Stomach (tissue), 9 donors: ENCODE data around the gene GDPD3. TPM values are rescaled to one million over a fixed set of nuclear protein-coding genes. Genes with fewer than 3 reads are reported as not detected.

Source experiments
- DNase-seq, 2 donors: peaks; one replicate each; pipeline versions ENCODE4 v3.0.0 to v3.0.0-alpha.2; 2013 to 2019
- H3K27ac ChIP-seq, 5 donors: fragments of 200-600 bp in 4 of 5; sonication (generic) in 4 of 5; one replicate each; pipeline ENCODE4 v1.5.1; 2013 to 2019; ENCODE audit warnings: mild to moderate bottlenecking in 1 of 5, moderate library complexity in 1 of 5
- H3K27me3 ChIP-seq, 3 donors: fragments of 200-600 bp; sonication (generic); one replicate each; pipeline ENCODE4 v1.5.1; 2017 to 2019; ENCODE audit warnings: mixed run types in 1 of 3
- H3K36me3 ChIP-seq, 4 donors: fragments of 200-600 bp; sonication (generic); 1 replicate in 3 of 4; 2 replicates in 1 of 4; pipeline ENCODE4 v1.5.1; 2016 to 2019
- H3K4me1 ChIP-seq, 4 donors: fragments of 200-600 bp; sonication (generic); one replicate each; pipeline ENCODE4 v1.5.1; 2016 to 2019
- H3K4me3 ChIP-seq, 4 donors: fragments of 200-600 bp; sonication (generic) in 3 of 4; one replicate each; pipeline ENCODE4 v1.5.1; 2016 to 2019; ENCODE audit warnings: mild to moderate bottlenecking in 1 of 4
- H3K9me3 ChIP-seq, 4 donors: fragments of 200-600 bp; sonication (generic); one replicate each; pipeline ENCODE4 v1.5.1; 2016 to 2019
- EP300 ChIP-seq: sonication (generic); formaldehyde crosslinking; IDR thresholded peaks from one replicate; pipeline ENCODE4 v1.6.1; 2017; ENCODE audit warnings: antibody characterized with exemption
- POLR2A ChIP-seq, 4 donors: fragments of 450-650 bp; IDR thresholded peaks; one replicate each; pipeline ENCODE4 v1.6.1; 2016; ENCODE audit warnings: antibody characterized with exemption in 4 of 4, control low read depth in 2 of 4, mild to moderate bottlenecking in 1 of 4, moderate library complexity in 1 of 4
- POLR2AphosphoS5 ChIP-seq, 3 donors: sonication (generic); formaldehyde crosslinking; IDR thresholded peaks; one replicate each; pipeline ENCODE4 v1.6.1; 2016; ENCODE audit warnings: antibody characterized with exemption in 3 of 3
- WGBS, 5 donors: extraction: QIAGEN DNeasy Blood & Tissue Kit in 3 of 5; methylation state at CpG; one replicate each; pipeline versions ENCODE4 v1.1.5 to v1.1.7; 2013 to 2018; 5-methylcytosine and 5-hydroxymethylcytosine counted together
- intact Hi-C: fragments of 100-400 bp; cut with DNase I; formaldehyde crosslinking; loops from one replicate; pipeline ENCODE4 v1.15.1; 2023; ENCODE audit warnings: low total_unique reads
- polyA plus RNA-seq, 3 donors: library from polyadenylated mRNA; stranded (reverse); fragments of 200-250 nt; gene quantifications; one replicate each; pipeline ENCODE4 v1.2.3, GENCODE V29; 2013
- total RNA-seq, 5 donors: library from RNA; depleted of rRNA; stranded (reverse); fragments of >200 nt; gene quantifications; one replicate each; pipeline versions ENCODE4 v1.1.0 to v1.2.3, GENCODE V29; 2014 to 2016
- TF ChIP-seq, protein P1 (sequence below), 7 experiments: fragments of 450-650 bp in 4 of 7; fragments of 200-600 bp in 3 of 7; sonication (generic) in 3 of 7; IDR thresholded peaks; one replicate each; pipeline ENCODE4 v1.5.1; 2016 to 2019; ENCODE audit warnings: antibody characterized with exemption in 7 of 7, control low read depth in 2 of 7, mild to moderate bottlenecking in 1 of 7
- donor health status: healthy with polysubstance abuse.
- donor health status: Bipolar disorder and iron deficiency.
- donor health status: healthy.

The GDPD3 gene
- total and polyA plus RNA-seq, 8 donors = 1.8 to 178 (median 5.9) TPM

DNA sequence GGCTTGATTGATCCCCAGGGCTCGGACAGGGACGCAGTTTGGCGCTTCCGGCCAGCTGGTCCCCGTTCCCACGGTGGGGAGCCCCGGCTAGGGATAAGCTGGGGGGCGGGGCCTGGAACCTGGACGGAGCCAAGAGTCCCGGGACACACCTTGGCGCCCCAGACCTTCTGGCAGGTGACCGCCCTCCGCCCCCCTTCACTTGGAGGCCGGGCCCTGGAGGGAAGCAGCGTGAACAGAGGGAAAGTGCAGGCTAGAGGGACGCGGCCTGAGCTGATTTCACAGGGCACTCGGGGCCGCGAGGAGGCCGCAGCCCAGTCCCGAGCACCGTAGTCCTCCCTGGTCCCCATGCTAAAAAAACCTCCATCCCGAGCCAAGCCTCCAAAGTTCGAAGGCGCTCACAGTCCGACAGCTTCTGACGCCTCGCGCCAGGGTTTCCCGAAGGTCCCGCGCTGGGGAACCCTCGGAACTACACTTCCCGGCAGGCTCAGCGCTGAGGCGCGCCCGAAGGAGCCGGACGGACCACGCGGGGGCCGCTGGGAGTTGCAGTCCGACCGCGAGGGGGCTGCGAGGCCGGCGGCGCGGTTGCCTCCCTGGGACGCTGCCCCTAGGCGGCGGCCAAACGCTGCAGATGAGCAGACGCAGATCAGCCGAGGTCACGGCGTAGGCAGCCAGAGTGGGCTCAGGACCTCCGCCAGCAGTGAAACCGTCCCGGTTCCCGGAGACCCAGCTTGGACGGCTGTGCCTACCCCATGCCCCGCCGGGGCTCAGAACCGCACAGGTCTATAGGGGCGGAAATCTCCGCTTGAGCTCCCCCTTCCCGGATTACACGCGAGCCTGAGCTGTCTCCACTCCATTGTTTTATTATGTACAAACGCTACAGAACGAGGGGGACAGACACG is 21.6 kb downstream of the GDPD3 start, which contains the start of gene TBX6:
TSS of gene TBX6 (minus strand) at position 451 of the 899 bp plus-strand sequence. CDS start 731 bp downstream, outside the sequence.
- TF ChIP-seq, protein P1, sequence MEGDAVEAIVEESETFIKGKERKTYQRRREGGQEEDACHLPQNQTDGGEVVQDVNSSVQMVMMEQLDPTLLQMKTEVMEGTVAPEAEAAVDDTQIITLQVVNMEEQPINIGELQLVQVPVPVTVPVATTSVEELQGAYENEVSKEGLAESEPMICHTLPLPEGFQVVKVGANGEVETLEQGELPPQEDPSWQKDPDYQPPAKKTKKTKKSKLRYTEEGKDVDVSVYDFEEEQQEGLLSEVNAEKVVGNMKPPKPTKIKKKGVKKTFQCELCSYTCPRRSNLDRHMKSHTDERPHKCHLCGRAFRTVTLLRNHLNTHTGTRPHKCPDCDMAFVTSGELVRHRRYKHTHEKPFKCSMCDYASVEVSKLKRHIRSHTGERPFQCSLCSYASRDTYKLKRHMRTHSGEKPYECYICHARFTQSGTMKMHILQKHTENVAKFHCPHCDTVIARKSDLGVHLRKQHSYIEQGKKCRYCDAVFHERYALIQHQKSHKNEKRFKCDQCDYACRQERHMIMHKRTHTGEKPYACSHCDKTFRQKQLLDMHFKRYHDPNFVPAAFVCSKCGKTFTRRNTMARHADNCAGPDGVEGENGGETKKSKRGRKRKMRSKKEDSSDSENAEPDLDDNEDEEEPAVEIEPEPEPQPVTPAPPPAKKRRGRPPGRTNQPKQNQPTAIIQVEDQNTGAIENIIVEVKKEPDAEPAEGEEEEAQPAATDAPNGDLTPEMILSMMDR (IDR thresholded peaks at IDR 0.05) = peak in 5 of 7 experiments; percentile 77 to 93 (median 82)
- TF ChIP-seq POLR2AphosphoS5 (IDR thresholded peaks at IDR 0.05) (peak; percentile 51 to 88 (median 55)), POLR2A (IDR thresholded peaks at IDR 0.05) (no peak)
- H3K9me3 ChIP-seq = peaks cover 0 to 4% (median 1%) of the 10 kb centered on the region in 4 donors
- WGBS, 5 donors = 0 to 1% (median 0%) methylated on average over 34 to 76 of the region's 76 CpGs
- peak; percentile 95 to 98 for DNase-seq
- intact Hi-C loops = no loop called here
- H3K27me3 ChIP-seq = no peaks in the 10 kb centered on the region
- peak within 1 kb of the TSS; percentile 66 to 99 (median 88) for H3K27ac ChIP-seq
- H3K36me3 ChIP-seq = peaks cover 5 to 22% (median 17%) of the 10 kb centered on the region in 4 donors
- peaks cover 40 to 64% (median 54%) of the 10 kb centered on the region in 4 donors for H3K4me1 ChIP-seq
- H3K4me3 ChIP-seq = peak within 1 kb of the TSS; percentile 48 to 66 (median 52)

DNA sequence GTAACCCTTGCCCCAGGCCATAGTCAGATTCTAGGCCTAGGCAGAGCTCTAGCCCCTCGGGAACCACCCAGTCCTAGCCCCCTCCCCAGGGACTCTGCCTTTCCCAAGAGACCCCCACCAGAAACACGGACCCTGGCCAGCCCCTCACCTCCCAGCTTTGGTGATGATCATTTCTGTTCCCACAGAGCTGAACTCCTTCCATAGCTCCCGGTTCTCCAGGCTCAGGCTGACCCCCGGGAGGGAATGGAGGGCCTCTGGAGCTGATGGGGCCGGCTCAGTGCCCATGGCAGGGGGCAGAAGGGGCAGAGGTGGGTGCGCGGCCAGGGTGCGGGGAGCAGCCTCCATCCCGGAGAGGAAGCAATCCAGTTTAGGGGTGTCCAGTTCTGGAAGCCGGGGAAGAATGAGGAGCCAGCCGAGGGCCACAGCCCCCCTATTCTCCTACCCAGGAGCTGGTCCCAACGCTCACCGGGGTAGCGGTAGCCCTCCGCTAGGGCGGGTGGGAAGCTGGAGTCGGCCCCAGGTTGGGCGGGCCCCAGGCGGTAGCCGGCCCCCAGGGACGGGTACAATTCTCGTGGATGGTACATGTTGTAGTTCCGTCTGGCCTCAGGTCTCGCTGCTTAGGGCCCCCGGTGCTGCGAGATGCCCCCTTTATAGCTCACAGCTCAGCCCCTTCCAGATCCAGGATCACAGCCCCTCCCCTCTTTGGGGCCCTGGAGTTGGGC is 22.6 kb downstream of the GDPD3 start:
- intact Hi-C loops = no loop called here
- H3K27me3 ChIP-seq = no peaks in the 10 kb centered on the region
- TF ChIP-seq POLR2AphosphoS5 (IDR thresholded peaks at IDR 0.05) = no peak
- no peak for TF ChIP-seq EP300
- WGBS, 5 donors = 63 to 87% (median 73%) methylated on average over 15 to 26 of the region's 26 CpGs
- H3K4me1 ChIP-seq = peaks cover 36 to 66% (median 49%) of the 10 kb centered on the region in 4 donors
- H3K4me3 ChIP-seq = peak overlapping the region; percentile 48 to 66 (median 52)
- H3K9me3 ChIP-seq = no peaks in the 10 kb centered on the region
- H3K27ac ChIP-seq = peak overlapping the region; percentile 66 to 99 (median 88)
- H3K36me3 ChIP-seq = peaks cover 5 to 32% (median 24%) of the 10 kb centered on the region in 4 donors
- peak in 1 of 2 donors; percentile 37 for DNase-seq

DNA sequence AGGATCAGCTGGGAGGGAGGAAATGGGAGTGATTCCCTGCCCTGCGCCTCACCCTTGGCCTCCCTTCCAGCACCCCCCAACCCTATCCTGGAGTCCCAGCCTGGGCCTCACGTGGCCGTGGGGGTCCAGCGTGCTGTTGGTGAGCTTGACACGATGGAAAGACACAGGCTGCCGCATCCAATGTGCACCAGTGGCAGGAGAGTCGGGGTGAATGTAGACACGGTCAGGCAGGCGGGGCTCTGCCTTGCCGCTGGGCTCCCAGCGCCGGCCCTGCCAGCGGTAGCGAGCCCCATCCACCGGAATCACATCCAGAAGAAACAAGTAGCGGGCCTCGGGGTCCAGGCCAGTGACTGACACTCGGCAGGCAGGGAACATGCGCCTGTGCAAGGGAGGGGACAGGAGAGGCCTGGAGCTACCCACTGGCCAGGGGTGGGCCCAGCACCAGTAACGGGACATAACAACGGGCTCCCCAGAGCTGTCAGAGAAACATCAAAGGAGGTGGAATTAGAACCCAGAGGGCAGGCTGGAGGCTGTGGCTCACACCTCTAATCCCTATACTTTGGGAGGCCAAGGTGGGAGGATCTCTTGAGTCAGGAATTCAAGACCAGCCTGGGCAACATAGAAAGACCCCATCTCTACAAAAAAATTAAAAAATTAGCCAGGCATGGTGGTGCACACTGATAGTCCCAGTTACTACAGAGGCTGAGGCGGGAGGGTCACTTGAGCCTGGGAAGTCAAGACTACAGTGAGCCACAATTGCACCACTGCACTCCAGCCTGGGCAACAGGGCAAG is 24.3 kb downstream of the GDPD3 start:
- H3K27me3 ChIP-seq = no peaks in the 10 kb centered on the region
- DNase-seq = no peak
- TF ChIP-seq POLR2A (IDR thresholded peaks at IDR 0.05) (no peak), EP300 (no peak), POLR2AphosphoS5 (IDR thresholded peaks at IDR 0.05) (no peak)
- TF ChIP-seq, protein P1 (IDR thresholded peaks at IDR 0.05) = no peak
- intact Hi-C loops = no loop called here
- H3K36me3 ChIP-seq = peaks cover 15 to 42% (median 32%) of the 10 kb centered on the region in 4 donors
- peaks cover 23 to 57% (median 33%) of the 10 kb centered on the region in 4 donors for H3K4me1 ChIP-seq
- H3K27ac ChIP-seq = peak overlapping the region in 2 of 5 donors; percentile 10 to 88
- no peaks in the 10 kb centered on the region for H3K9me3 ChIP-seq
- H3K4me3 ChIP-seq = no peak overlapping the region
- 78 to 85% (median 79%) methylated on average over 21 to 22 of the region's 22 CpGs for WGBS, 5 donors

DNA sequence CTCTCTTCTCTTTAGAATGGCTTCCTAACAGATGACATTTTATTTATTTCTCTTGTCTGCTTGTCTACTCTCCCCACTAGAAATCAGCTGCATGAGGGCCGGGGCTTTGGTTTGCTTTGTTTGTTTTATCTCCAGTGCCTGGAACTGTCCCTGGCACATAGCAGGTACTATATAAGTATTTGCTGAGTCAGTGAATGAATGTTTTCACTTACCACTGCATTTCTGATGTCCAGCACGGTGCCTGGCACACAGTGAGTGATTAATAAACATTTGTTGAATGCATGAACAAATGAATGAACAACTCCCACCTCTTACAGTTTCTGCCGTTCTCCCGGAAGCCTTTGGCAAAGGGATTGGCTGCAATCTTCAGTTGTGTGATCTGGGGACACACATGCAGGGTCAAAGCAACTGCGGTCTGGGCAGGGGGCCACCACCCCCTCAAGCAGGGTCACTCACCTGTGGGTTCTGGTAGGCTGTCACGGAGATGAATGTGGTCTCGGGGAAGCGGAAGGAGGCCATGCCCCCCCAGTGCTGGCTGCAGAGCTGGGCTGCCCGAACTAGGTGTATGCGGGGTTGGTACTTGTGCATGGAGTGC is 25.0 kb downstream of the GDPD3 start:
- no peak for TF ChIP-seq POLR2A (IDR thresholded peaks at IDR 0.05)
- no peak for TF ChIP-seq POLR2AphosphoS5 (IDR thresholded peaks at IDR 0.05)
- TF ChIP-seq, protein P1 (IDR thresholded peaks at IDR 0.05) = no peak
- no peak for TF ChIP-seq EP300
- H3K36me3 ChIP-seq = peaks cover 19 to 42% (median 33%) of the 10 kb centered on the region in 4 donors
- DNase-seq = no peak
- H3K27ac ChIP-seq = no peak overlapping the region
- no peaks in the 10 kb centered on the region for H3K27me3 ChIP-seq
- H3K4me3 ChIP-seq = no peak overlapping the region
- H3K4me1 ChIP-seq = peaks cover 23 to 50% (median 27%) of the 10 kb centered on the region in 4 donors
- H3K9me3 ChIP-seq = no peaks in the 10 kb centered on the region
- intact Hi-C loops = no loop called here
- WGBS, 5 donors = 65 to 71% (median 67%) methylated on average over 9 to 10 of the region's 10 CpGs
